ENCODE results near the gene DMGDH.

DMGDH gene

GRCh38 chr5:78979909-78980308 lies 89.6 kb downstream of the DMGDH start:
- in situ Hi-C loops (cut with MboI; ENCODE audit: low sequenced_read_pairs), result no loop called here

- in situ Hi-C loops (cut with MboI; ENCODE audit: low sequenced_read_pairs), result no loop called here
Observed at GRCh38 chr5:78979117-78979742, 90.2 kb downstream of the DMGDH start.

- in situ Hi-C loops (cut with MboI; ENCODE audit: low sequenced_read_pairs), result no loop called here
Observed at GRCh38 chr5:78975035-78975434, 94.4 kb downstream of the DMGDH start.

GRCh38 chr5:78974601-78975000 lies 94.9 kb downstream of the DMGDH start:
- in situ Hi-C loops (cut with MboI; ENCODE audit: low sequenced_read_pairs), result no loop called here

GRCh38 chr5:78974011-78974410 lies 95.5 kb downstream of the DMGDH start:
- in situ Hi-C loops (cut with MboI; ENCODE audit: low sequenced_read_pairs), result no loop called here

GRCh38 chr5:78972654-78973428 lies 96.6 kb downstream of the DMGDH start:
- in situ Hi-C loops (cut with MboI; ENCODE audit: low sequenced_read_pairs), result no loop called here

- in situ Hi-C loops (cut with MboI; ENCODE audit: low sequenced_read_pairs), result no loop called here
Observed at GRCh38 chr5:78971998-78972397, 97.5 kb downstream of the DMGDH start.

GRCh38 chr5:78968781-78969180 lies 100.7 kb downstream of the DMGDH start:
- in situ Hi-C loops (cut with MboI; ENCODE audit: low sequenced_read_pairs), result no loop called here

GRCh38 chr5:78964889-78965288 lies 104.6 kb downstream of the DMGDH start:
- in situ Hi-C loops (cut with MboI; ENCODE audit: low sequenced_read_pairs), result no loop called here

GRCh38 chr5:78961743-78962142 lies 107.7 kb downstream of the DMGDH start:
- in situ Hi-C loops (cut with MboI; ENCODE audit: low sequenced_read_pairs), result no loop called here

- in situ Hi-C loops (cut with MboI; ENCODE audit: low sequenced_read_pairs), result no loop called here
Observed at GRCh38 chr5:78959767-78960166, 109.7 kb downstream of the DMGDH start.

- in situ Hi-C loops (cut with MboI; ENCODE audit: low sequenced_read_pairs), result no loop called here
Observed at GRCh38 chr5:78958672-78959445, 110.6 kb downstream of the DMGDH start.

- in situ Hi-C loops (cut with MboI; ENCODE audit: low sequenced_read_pairs), result no loop called here
Observed at GRCh38 chr5:78956901-78957300, 112.6 kb downstream of the DMGDH start.

- in situ Hi-C loops (cut with MboI; ENCODE audit: low sequenced_read_pairs), result no loop called here
Observed at GRCh38 chr5:78953092-78953800, 116.2 kb downstream of the DMGDH start.

Data from HL-60/S4 treated with phorbol 12-myristate 13-acetate at 8.2 ng/mL for 4 days and 3 days (cell line).